Hepatocyte (in vitro differentiated cells): ENCODE data around the gene RPL36A.

ENCODE experiments used
- CTCF ChIP-seq: fragments of 200-600 bp; sonication (generic); IDR thresholded peaks from 2 replicates; pipeline ENCODE4 v1.5.1; 2016; ENCODE audit warnings: antibody characterized with exemption, mild to moderate bottlenecking; ENCODE audit not compliant: poor library complexity
- EZH2 ChIP-seq: fragments of 200-600 bp; sonication (generic); IDR thresholded peaks from 2 replicates; pipeline ENCODE4 v1.6.1; 2016; ENCODE audit warnings: antibody characterized with exemption, mild to moderate bottlenecking, borderline replicate concordance
- EZH2phosphoT487 ChIP-seq: fragments of 200-600 bp; sonication (generic); IDR thresholded peaks from one replicate; pipeline ENCODE4 v1.6.1; 2018; ENCODE audit warnings: antibody characterized with exemption, mild to moderate bottlenecking, low read depth, moderate library complexity; ENCODE audit not compliant: unreplicated experiment, severe bottlenecking

GRCh38 chrX:101365301-101365795 lies 25.5 kb upstream of the RPL36A start:
- no peak for TF ChIP-seq CTCF
- TF ChIP-seq EZH2, result no peak
- no peak for TF ChIP-seq EZH2phosphoT487
